ENCODE results near the gene GSAP.

DNA sequence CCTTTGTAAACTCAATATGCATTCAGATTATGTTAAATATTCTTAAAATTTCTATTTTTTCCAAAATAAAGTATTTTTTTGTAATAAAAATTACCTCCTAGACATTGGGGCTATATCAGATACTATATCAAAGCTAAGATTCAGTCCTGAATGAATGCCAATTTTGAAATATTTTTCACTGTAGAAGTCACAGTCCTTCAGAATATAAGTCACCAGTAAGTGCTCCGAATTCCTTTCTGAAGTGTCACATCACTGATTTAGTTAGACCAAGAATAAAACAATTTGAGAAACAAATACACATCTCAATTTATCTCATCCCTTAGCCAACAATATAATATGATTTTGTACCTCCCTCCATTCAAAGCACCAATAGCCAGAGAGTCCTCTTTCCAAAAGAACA, 33.9 kb upstream of the GSAP start:
- TF ChIP-seq, protein P1, sequence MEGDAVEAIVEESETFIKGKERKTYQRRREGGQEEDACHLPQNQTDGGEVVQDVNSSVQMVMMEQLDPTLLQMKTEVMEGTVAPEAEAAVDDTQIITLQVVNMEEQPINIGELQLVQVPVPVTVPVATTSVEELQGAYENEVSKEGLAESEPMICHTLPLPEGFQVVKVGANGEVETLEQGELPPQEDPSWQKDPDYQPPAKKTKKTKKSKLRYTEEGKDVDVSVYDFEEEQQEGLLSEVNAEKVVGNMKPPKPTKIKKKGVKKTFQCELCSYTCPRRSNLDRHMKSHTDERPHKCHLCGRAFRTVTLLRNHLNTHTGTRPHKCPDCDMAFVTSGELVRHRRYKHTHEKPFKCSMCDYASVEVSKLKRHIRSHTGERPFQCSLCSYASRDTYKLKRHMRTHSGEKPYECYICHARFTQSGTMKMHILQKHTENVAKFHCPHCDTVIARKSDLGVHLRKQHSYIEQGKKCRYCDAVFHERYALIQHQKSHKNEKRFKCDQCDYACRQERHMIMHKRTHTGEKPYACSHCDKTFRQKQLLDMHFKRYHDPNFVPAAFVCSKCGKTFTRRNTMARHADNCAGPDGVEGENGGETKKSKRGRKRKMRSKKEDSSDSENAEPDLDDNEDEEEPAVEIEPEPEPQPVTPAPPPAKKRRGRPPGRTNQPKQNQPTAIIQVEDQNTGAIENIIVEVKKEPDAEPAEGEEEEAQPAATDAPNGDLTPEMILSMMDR (IDR thresholded peaks at IDR 0.05) = no peak
- TF ChIP-seq POLR2AphosphoS5 (IDR thresholded peaks at IDR 0.05) (no peak), POLR2A (IDR thresholded peaks at IDR 0.05) (no peak)

Data from breast epithelium (tissue), 3 donors.